22Rv1 (cell line): Measurements from ENCODE around the gene ZBTB8B.
"Not testable (repeated sequence)": the region's sequence is repeated elsewhere in the genome, so short reads cannot be mapped to it uniquely, and the experiment has no call there.

ENCODE experiments used
- H3K27ac ChIP-seq: fragments of 450-650 bp; 2 replicates; pipeline ENCODE4 v1.5.1; 2017
- ZFX ChIP-seq: fragments of 450-650 bp; IDR thresholded peaks from 2 replicates; pipeline ENCODE4 v1.6.1; 2017; ENCODE audit warnings: antibody characterized with exemption, borderline replicate concordance
- TF ChIP-seq, protein P1 (sequence below): fragments of 450-650 bp; IDR thresholded peaks from 2 replicates; pipeline ENCODE4 v1.5.1; 2017; ENCODE audit warnings: mild to moderate bottlenecking

ZBTB8B gene

DNA sequence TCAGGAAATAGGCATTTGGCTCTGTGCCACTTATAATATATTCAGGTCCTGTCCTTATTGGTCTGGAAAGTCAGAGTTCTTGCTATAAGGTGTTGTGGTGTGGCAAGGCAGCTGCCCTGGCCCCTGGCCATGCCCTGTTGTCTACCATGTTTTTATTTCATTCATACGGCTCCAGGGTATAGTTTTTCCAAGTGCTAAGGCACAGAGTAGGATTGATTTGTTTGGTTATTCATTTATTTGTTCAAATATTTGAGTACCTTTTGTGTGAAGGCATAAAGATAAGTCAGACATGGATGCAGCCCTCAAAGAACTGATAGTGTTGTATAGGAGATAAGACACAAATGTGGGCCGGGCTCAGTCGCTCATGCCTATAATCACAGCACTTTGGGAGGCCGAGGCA, 10.1 kb downstream of the ZBTB8B start:
- TF ChIP-seq, protein P1, sequence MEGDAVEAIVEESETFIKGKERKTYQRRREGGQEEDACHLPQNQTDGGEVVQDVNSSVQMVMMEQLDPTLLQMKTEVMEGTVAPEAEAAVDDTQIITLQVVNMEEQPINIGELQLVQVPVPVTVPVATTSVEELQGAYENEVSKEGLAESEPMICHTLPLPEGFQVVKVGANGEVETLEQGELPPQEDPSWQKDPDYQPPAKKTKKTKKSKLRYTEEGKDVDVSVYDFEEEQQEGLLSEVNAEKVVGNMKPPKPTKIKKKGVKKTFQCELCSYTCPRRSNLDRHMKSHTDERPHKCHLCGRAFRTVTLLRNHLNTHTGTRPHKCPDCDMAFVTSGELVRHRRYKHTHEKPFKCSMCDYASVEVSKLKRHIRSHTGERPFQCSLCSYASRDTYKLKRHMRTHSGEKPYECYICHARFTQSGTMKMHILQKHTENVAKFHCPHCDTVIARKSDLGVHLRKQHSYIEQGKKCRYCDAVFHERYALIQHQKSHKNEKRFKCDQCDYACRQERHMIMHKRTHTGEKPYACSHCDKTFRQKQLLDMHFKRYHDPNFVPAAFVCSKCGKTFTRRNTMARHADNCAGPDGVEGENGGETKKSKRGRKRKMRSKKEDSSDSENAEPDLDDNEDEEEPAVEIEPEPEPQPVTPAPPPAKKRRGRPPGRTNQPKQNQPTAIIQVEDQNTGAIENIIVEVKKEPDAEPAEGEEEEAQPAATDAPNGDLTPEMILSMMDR = no peak
- no peak for TF ChIP-seq ZFX
- peak overlapping the region; percentile 20; the same call in 1 of the 2 replicates for H3K27ac ChIP-seq

DNA sequence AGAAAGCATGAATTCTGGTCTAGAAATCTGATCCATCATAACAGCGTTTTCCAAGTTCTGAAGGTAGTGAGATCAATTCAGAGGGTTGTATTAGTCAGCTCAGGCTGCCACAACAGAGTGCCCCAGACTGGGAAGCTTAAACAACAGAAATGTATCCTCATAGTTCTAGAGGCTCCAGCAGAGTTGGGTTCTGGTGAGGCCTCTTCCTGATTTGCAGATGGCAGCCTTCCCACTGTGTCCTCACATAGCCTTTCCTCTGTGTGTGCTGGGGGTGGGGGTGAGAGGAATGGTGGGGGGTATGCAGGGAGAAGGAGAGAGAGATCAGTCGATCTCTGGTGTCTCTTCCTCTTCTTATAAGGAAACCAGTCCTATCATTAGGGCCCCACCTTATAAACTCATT, 15.1 kb downstream of the ZBTB8B start:
- no peak for TF ChIP-seq ZFX
- TF ChIP-seq, protein P1 = no peak

DNA sequence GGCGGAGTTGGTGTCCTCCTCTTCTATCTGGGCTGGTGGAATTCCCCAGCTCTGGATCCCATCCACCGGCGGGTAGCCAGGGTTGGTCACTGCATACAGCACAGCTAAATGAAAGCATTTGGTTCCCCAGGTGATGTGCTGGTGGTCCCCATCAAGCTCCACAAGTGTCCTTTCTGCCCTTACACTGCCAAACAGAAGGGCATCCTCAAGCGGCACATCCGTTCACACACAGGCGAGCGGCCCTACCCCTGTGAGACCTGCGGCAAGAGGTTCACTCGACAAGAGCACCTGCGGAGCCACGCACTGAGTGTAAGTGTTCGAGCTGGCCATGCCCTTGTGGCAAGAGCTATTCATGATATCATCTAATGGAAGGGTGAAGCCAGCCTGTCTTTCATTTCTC, 15.9 kb downstream of the ZBTB8B start:
- no peak for TF ChIP-seq ZFX
- TF ChIP-seq, protein P1 = no peak
- H3K27ac ChIP-seq = no peak overlapping the region

More for the DNA sequence above, 15.1 kb downstream of the ZBTB8B start:
- H3K27ac ChIP-seq = no peak overlapping the region

DNA sequence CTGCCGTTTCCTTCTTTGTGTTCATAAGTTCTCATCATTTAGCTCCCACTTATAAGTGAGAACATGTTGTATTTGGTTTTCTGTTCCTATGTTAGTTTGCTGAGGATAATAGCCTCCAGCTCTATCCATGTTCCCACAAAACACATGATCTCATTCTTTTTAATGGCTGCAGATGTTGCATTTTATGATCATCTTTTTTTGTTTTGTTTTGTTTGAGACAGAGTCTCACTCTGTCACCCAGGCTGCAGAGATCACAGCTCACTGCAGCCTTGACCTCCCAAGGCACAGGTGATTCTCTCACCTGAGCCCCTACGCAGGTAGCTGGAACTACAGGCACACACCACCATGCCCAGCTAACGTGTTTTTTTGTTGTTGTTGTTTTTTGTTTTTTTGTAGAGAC, 16.9 kb downstream of the ZBTB8B start:
- H3K27ac ChIP-seq = not testable (repeated sequence)

DNA sequence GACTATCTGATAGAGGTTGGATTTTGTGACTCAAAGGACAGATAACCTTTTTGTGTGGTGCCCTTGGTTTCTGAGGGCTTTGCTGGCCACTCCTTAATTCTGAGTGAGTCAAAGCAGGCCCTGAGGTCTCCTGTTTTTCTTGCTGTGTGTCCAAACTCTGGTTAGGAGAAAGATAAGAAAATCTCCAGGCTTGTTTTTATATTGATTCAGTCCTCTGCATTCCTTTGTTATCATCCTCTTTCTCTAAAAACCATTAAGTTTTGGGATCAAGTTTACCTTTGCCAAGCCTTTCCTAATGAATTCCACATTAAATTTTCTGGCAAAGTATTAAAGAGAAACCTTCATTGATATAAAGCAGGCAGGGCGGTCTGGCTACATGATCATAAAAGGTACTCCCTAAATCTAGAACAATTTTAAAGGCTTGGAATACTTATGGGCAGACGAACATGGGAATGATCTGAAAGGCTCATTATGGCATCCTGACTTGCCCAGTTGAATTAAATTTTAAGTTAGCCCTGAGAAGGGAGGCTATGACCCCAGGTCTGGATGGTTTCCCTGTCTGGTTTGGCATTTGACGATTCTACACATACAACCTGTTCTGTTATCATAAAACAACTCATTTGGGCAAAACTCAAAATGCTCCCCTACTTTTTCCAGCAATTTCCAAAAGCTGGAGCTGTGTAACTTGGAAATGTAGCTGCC, 20.8 kb downstream of the ZBTB8B start:
- TF ChIP-seq ZFX = no peak
- TF ChIP-seq, protein P1 = no peak

DNA sequence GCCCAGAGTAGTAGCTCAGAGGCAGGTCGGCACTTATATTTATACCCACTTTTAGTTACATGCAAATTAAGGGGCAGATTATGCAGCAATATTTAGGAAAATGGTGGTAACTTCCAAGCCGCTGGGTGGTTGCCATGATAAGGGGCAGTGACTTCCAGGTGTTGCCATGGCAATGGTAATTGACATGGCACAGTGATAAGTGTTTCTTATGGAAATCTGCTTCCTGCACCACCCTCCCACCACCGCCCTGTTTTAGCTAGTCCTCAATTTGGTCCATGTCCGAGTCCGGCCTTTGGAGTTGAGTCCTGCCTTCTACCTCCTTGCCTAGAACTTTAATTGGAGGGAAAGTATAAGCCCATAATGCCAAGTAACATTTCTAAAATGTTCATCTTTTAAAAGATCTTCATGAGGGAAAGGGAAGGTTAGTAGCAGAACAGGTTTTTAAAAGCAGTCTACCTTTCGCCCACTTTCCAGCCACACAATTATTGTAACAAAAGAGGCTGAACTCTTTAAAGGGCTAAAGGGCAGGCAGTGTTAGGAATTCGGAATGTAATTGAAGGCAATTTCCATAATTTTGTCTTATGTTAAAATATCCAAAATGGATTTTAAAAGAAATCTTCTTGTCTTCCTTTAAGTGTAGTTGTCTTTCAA, 21.7 kb downstream of the ZBTB8B start:
- no peak for TF ChIP-seq ZFX
- TF ChIP-seq, protein P1 = no peak
- no peak overlapping the region for H3K27ac ChIP-seq

More for the DNA sequence above, 20.8 kb downstream of the ZBTB8B start:
- H3K27ac ChIP-seq = no peak overlapping the region

DNA sequence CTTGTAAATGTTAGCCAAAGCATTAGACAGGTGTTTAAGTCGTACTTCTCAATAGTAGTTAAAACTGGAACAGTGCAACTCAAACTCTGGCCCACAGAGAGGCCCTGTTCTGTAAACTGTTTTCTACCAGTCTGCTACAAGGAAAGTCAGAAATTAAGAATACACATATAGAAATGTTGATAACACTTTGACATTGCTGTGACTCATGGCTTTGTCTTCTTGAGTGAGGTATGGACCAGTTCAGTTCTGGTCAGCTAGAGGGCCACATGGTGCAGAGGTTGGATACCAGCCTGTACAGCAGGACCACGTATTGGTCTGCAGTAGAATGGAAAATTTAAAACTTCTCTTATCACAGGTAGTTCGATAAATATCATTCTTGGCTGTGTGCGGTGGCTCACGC, 22.3 kb downstream of the ZBTB8B start:
- no peak for TF ChIP-seq ZFX

DNA sequence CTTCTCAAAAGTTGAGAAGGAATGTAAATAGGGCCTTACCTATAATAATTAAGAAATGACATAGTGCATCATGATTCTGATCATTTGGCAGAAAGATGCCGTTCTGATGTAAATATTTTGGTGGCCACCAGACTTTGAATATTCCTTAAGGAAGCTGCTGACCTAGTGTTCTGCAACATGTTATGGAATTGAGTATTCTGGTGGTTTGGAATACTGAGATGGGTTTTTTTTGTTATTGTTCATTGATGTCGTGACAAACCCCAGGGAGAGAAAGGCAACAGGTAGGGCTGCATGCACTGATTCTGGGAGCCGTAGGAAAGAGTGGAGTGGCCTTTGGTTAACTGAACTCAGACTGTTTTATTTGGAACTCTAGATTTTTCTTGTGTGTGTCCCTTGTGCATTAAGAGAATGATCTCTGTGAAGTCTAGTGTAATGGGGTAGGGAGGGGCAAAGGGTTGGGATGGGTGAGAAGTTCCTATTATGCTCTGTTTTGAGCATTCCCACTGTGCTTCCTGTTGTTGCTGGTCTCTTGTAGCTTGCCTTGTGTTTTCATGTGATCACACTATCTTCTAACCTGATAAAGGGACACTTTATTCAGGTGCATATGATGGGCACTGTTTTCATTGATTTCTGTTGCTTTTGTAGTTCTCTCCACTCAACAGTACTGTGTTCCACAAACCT, 25.0 kb downstream of the ZBTB8B start:
- no peak for TF ChIP-seq ZFX
- TF ChIP-seq, protein P1 = no peak
- H3K27ac ChIP-seq = no peak overlapping the region

More for the DNA sequence above, 22.3 kb downstream of the ZBTB8B start:
- H3K27ac ChIP-seq = no peak overlapping the region
